IMR-90 (cell line): ENCODE data around the gene FOXO1.

Source experiments
- CTCF ChIP-seq: conservative IDR thresholded peaks from 2 replicates; pipeline ENCODE4 v1.5.1; 2012; ENCODE audit warnings: mild to moderate bottlenecking, low read depth, low read length, improper control_type of control experiment
- POLR2A ChIP-seq: IDR thresholded peaks from 2 replicates; pipeline ENCODE4 v1.6.1; 2012; ENCODE audit warnings: mild to moderate bottlenecking, low read depth, low read length
- RAD21 ChIP-seq: IDR thresholded peaks from 2 replicates; pipeline ENCODE4 v1.6.1; 2012; ENCODE audit warnings: low read length, improper control_type of control experiment

DNA sequence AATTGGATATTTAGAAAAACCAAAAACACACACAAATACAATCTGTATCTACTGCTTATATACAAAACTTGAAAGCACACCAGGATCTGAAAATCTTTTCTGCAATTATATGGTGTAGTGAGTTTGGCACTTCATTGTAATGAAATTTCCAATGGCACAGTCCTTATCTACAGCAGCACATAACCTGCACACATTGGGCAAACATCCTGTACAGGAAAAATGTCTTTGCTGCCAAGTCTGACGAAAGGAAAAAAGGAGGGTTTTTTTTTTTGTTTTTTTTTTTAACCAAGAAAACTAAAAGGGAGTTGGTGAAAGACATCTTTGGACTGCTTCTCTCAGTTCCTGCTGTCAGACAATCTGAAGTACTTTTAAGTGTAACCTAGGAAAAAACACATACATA is 107.8 kb downstream of the FOXO1 start:
- TF ChIP-seq RAD21 (no peak), CTCF (no peak), POLR2A (no peak)
